GM18907 (cell line): ENCODE data around the gene FOXP4.
A peak's percentile ranks its signal among the peaks of the same experiment; 100 is the strongest.
"Not testable (repeated sequence)": the region's sequence is repeated elsewhere in the genome, so short reads cannot be mapped to it uniquely, and the experiment has no call there.

Source experiments
- ATAC-seq: cut with Tn5 transposase; IDR thresholded peaks from one replicate; pipeline ENCODE4 v1.9.1; 2021; ENCODE audit warnings: mild to moderate bottlenecking, moderate library complexity; ENCODE audit not compliant: unreplicated experiment

The FOXP4 gene

DNA sequence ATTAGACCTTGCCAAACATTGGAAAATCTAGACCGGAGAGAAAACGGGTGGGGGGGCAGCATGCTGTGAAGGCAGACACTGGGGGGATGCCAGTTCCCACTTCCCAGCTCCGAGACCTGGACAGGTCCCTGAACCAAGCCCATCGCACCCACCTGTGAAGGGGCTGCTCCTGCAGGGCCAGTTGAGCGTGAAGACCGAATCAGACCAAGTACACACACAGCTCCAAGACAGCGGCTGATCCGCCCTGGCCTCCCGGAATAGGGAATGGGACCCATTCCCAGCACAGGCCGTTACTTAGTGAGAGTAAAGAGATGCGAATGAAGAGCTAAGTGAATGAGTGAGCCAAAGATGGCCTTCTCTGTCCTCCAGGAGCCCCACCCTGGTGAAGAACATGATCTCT, 50.6 kb downstream of the FOXP4 start:
- ATAC-seq: no peak

DNA sequence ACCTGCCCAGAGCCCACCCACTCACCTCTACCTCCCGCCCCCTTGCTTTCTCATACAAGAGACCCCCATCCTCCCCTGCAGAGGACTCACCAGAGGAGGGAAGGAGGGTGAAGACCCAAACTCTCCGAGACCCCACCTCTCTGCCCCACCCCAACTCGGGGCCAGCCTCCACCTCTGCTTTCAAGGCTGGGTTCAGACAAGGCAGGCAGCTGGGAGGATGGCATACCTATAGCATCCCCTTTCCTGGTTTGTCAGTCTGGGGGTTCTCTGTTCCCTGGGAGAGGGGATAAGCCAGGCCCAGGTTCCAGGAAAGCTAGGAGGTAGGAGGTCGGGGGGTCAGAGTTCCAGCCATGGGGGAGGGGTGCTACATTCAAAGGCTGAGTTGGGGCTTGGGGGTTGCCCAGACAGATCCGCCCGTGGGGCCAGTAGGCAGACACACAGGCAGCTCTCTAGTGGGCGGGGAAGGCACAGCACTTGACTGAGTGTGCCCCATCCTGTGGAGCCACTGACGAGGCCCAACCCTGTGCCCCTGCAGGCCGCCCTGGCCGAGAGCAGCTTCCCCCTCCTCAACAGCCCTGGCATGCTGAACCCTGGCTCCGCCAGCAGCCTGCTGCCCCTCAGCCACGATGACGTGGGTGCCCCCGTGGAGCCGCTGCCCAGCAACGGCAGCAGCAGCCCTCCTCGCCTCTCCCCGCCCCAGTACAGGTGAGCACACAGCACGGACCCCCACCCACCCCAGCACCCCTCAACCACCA, 51.2 kb downstream of the FOXP4 start:
- no peak for ATAC-seq

DNA sequence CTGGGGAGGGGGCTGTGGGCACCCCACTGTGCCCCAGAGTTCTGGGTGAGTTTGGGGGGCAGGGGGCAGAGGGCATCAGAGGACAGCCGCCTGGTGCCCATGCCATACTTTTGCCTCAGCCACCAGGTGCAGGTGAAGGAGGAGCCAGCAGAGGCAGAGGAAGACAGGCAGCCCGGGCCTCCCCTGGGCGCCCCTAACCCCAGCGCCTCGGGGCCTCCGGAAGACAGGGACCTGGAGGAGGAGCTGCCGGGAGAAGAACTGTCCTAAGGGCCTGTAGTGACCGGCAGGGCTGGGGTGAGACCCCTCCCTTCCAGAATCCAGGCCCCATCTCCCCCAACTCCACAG, 52.5 kb downstream of the FOXP4 start:
- no peak for ATAC-seq

DNA sequence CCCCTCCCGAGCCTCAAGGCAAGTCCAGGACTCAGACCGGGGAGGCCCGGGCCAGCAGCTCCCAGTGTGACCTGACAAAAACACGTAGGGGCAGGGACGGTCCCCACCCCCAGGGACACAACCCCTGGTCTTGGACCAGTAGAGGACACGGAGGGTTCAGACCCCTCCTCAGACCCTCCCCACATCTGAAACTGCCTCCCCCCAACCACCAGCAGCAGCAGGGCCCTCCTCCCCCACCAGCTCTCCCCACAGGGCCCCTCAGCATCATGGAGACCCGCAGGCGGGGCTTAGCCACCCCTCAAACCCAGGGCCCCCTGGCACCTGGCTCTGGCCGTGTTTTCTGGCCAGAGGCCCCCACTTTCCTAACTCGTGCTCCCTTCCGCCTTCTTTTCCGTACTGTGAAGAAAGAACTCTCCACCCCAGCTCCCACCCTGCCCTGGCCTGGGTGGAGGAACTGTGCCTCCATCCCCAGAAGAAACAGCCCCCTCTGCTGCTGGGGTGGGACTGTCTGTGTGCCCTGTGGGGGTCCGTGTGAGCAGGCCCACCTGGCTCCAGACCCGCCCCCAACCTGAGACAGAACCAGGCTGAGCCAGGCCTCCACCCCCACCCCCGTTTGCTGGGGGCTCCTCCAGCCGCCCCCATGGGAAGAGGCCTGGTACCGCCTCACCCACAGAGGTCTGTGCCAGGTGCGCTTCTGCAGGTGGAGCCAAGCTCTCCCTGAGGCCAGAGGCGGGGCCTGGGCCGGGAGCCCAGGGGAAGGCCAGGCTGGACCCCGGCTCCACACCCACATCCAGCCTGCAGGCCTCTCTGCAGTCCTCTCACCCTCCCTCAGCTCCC, 53.1 kb downstream of the FOXP4 start:
- no peak for ATAC-seq

DNA sequence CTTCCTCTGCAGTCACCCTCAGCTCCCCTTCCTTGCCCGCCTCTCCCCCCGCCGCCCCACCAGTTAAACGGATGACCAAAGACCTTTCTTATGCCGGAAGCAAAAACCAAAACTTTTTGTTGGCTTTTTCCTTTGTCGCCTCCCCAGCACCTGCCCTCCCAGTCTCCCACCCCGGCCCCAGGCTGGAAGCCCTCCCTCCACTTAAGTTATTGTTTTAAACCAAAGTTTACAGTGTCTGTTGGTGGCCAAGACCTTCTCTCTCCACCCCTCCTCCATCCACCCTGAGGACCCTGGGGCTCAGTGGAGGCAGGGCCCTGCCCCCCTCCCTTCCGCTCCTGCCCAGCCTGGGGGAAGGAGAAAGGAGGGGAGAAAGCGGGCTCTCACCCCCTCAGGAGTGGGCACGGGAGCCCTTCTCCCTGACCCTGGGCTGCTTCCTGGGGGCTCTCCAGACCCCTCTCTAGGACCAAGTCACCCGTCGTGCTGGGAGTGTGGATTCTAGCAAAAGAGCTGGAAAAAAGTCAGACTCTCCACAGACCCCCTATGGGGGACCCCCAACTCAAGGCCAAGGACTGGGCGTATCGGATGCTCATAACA, 53.8 kb downstream of the FOXP4 start:
- no peak for ATAC-seq

DNA sequence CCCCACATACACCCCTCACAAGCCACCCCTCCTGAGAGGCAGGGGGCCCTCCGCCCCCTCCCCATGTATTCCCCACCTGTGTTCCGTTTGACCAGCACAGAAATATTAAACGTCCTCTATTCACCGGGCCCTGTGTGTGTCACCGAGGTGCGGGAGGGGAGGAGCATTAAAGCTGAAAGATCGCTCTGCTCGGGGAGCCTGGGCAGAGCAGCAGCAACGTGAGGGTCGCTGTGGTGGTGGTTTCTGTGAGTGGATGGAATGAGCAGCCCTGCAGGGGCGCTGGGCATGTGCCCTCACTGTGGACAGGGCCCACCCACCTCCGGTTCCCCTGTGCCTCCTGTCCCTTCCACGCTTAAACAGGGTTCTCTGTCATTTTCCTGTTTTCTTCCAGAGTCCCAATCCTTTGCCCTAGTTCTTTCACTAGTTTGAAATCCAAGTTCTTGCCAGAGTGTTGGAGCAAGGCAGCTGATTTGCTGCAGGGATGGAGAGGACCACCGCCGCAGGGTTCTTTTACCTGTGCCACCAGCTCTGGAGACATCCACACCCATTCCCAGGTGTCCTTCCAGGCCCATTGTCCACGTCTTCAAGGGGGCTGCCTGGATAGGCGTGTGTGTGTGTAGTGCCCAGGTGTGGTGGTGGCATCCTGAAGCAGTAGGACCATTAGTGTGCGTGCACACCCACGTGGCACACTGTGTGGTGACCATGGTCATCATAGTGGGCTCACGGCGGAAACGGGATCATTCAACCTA, 54.5 kb downstream of the FOXP4 start:
- ATAC-seq: no peak

DNA sequence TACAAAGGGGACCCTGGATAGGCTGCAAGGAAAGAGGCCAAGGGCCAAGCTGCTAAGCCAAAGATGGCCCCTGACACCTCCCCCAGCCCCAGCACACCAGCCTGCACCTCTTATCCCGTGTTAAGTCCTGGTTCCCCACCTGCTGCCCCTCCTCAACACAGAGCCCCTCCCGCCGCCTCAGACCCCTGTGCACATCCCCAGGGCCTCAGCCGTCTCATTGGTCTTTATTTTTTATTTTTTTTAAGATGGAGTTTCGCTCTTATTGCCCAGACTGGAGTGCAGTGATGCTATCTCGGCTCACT, 55.0 kb downstream of the FOXP4 start:
- no peak for ATAC-seq

DNA sequence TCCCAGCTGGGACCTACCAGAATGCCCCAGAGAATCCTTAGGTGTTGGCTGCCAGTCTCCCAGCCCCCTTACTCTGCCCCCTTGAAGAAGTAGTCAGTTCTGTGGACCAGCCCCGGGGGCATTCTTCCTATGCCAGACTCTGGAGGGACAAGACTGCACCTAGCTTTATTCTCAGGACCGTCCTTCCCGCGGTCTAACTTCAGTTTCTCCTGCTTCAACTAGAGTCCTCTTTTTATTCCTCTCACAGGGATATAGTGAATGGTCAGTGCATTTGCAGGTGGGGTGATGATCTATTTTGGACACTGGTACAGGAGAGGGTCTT, 56.2 kb downstream of the FOXP4 start:
- ATAC-seq: no peak

DNA sequence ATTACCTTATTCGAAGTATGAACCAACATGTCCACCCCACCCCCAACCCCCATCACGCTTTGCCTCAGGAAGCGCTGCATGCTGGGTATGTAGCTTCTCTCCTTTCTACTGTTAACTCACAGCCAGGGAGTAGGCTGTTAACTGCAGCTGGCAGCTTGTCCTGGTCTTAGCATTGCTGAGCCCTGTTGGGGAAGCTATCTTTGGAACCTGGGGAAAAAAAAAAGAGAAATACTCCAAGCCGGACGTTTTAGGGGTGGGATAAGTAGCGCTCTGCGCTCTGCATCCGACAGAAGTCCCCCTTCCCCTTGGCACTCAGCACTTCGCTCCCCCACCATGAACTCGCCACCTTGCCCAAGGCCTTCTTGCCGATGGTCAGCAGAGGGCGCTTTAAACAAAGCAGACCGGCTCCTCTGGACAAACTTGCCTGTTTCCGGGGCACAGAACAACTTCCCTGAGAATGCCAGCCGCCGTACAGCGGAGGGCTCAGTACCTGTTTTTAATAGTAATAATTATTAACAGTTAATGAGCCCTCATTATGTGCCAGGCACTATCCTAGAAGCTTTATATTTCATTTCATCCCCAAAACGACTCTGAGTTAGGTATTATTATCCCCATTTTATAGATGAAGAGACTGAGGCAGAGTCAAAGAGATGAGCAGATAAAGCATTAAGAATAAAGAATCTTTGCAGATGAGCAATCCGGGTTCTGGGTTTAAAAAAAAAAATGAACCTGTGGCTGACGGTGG, 56.9 kb downstream of the FOXP4 start:
- peak; percentile 65 for ATAC-seq

DNA sequence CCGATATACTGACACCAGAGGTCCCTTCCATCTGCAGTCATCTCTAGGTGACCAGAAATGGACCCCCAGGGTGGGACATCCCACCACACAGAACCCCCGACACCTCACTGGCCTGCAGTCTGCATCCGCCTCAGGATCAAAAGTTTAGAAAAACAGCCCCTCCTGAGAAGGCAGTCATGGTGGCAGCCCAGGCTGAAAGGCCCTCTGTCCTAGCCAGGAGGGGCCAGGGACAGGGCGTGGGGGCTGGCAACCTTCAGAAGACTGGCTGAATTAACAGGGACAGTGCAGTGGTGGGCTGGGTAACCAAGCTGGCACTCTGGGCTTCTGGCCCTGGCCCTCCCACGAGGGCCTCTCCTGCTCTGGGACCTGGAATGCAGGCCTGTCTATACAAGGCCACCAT, 57.8 kb downstream of the FOXP4 start:
- no peak for ATAC-seq

DNA sequence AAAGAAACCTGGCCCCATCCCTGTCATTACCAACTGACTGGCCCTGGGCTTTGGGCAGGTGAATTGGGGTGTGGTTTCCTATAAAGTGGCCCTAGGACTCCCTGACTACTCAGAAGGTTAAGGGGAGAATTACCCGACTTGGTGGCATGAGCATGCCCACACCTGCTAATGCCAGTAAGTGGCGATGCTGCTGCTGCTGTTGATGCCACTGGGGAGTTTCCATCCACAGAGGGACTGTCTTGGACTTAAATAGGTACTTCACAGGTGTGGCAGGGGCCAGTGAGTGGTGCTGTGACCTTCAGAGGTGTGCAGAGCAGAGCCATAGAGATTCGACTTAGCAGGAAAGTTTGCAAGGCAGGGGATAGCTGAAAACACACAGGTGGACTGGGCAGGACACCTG, 59.5 kb downstream of the FOXP4 start:
- no peak for ATAC-seq

DNA sequence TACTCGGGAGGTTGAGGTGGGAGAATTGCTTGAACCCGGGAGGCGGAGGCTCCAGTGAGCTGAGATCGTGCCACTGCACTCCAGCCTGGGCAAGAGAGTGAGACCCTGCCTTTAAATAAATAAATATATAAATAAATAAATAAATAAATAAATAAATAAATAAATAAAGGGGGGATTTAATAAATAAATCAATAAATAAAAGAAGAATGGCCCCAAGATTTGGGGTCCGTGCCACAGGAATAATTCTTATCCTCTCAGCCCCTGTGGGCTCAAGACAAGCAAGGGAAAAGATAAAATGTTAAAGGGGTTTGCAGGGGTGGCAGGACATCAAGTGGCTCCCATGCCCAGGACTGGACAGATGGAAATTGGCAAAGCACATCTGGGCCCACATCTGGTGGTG, 60.9 kb downstream of the FOXP4 start:
- no peak for ATAC-seq

DNA sequence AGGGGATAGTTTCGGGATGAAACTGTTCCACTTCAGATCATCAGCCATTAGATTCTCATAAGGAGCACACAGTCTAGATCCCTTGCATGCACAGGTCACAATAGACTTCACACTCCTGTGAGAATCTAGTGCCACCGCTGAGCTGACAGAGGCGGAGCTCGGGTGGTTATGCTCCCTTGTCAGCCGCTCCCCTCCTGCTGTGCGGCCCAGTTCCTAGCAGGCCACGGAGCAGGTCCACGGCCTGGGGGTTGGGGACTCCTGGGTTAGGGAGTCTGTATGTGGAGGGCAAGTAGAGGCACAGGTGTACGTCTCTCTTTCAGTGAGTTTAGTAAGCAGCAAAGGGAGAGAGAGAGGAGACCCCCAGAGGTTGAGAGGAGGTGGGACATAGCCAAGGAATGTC, 61.6 kb downstream of the FOXP4 start:
- ATAC-seq: no peak

DNA sequence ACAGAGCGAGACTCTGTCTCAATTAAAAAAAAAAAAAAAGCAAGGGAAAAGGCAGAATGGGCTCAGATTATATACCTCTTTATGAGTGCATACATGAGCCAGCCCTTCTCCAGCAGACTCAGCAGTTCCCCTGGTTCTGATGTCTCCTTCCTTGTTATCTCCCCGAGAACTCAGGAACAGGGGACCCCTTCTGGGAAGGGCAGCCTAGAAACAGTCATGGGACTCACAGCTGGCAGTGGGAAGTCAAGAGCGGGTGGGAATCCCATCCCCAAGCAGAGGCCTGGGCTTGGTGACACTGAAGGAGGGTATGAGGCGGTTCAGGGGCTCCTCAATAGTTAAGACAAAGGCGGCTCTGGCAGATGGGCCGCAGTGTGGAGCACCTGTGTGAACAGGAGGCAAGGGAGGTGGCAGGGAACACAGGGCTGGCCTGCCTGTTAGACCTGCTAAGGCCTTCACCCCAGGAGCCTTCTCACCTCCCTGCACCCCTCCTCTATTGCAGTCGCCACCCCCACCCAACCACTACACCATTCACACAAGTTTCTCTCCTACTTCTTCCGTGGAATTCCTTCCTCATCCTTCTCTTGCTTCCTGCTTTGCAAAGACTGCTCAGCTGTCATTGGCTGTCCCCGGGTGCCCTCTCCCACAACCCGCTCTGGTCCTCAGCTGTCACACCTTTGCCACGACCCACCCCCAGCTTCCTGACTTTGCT, 62.4 kb downstream of the FOXP4 start:
- no peak for ATAC-seq

DNA sequence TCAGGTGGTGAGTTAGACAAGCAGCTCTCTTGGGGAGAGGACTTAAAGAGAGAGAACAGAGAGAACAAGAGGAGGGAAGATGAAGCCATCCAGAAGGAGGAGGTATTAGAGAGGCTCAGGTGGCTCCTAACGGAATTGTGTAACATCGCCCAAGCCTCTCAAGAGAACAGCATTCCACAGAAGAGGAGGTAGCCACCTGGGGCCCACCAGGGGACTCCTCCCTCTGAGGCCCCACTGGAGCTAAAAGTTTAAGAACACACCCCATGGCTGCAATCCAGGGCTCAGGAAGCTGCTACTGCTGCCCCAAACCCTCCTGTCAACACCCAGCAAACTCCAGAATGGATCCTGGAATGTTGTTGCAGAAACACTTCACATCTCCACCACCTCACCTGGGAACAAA, 68.5 kb downstream of the FOXP4 start:
- no peak for ATAC-seq

DNA sequence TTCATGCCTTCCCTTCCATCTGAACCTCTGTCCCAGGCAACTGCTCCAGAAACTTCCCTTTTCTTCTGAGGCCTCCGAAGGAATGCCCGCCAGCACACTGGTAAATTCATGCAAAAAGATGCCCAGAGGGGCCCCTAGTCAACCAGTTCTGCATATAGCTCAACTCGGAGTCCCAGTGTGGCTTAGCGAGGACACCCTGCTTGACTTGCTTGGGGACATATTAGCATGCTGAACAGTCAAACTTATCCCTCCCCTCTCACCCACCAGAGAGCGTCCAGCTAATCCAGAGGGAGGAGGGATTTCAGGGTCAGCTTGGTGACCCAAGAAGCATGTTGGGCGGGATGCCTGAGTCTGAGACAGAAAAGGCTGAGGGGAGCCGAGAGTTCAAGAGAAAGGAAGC, 69.1 kb downstream of the FOXP4 start:
- no peak for ATAC-seq

DNA sequence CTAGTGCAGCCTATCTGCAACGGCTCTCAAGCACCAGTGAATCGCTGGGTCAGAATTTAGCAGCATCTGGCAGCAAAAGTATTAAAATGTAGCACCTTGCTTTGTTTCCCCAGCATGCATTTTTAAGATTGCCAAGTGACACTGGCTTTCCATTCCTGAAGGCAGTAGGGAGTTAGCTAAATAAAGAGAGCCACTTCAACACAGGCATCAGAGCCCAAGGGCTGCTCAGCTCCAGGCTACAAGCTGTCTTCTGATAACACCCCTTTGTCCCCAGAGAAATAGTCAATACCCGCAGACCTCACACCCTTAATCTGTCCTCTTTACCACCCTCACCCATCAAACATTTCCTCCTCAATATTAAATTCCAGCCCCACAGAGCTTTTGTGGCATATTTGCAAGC, 72.4 kb downstream of the FOXP4 start:
- ATAC-seq: no peak

DNA sequence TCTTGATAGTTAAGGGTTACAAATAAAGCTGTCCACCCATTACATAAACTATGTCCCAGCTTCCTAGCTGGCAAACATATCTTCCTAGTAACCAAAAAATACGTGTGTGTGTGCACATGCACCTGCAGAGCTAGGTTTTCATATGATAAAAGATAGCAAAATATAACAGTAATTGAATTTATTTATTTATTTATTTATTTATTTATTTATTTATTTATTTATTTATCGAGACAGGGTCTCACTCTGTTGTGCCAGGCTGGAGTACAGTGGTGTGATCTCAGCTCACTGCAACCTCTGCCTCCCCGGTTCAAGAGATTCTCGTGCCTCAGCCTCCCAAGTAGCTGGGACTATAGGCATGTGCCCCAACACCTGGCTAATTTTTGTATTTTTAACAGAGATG, 73.0 kb downstream of the FOXP4 start:
- not testable (repeated sequence) for ATAC-seq

DNA sequence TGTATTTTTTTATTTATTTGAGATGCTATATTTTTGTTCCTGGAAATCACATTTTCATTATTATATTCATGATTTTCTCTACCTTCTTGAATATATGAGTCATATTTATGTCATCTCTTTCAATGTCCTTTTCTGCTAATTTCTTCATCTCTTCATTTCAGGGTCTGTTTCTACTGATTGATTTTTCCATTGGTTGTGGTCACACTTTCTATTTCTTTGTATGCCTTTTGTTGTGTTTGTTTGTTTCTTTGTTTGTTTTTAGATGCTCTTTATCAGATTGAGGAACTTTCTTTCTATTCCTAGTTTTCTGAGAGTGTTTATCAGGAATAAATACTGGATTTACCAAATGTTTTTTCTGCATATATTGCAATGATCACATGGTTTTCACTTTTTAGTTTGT, 75.2 kb downstream of the FOXP4 start:
- ATAC-seq: no peak

DNA sequence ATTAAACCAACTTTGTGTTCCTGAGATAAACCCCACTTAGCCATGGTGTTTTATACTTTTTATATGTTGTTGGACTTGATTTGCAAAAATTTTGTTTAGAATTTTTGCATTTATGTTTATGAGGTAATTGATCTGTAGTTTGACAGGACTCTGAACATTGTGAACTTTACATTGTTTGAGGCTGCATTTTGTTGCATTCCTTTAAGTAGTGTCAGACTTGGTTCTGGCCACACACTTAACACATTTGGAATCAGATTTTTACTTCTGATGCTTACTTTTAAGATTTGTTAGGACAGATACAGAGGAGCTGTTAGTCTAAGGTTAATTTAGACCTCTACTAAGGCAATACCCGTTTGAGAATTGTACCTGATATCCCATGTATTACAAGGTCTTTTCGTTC, 75.6 kb downstream of the FOXP4 start:
- ATAC-seq: no peak
